Measurements from ENCODE around the gene NKX2-2.

NKX2-2 gene

GRCh38 chr20:21508230-21509078, 5.4 kb downstream of the NKX2-2 start:
- H3K27me3 ChIP-seq (ENCODE audit: low read depth, low read length), result peaks cover 9% of the 10 kb centered on the region

GRCh38 chr20:21507400-21508229, 6.2 kb downstream of the NKX2-2 start:
- no peak for TF ChIP-seq EZH2phosphoT487 (IDR thresholded peaks at IDR 0.05; ENCODE audit: low read depth)
- TF ChIP-seq CTCF (IDR thresholded peaks at IDR 0.05; ENCODE audit: low read depth, low read length), result no peak

More at GRCh38 chr20:21508230-21509078, 5.4 kb downstream of the NKX2-2 start:
- TF ChIP-seq EZH2phosphoT487 (IDR thresholded peaks at IDR 0.05; ENCODE audit: low read depth), result no peak
- no peak for TF ChIP-seq CTCF (IDR thresholded peaks at IDR 0.05; ENCODE audit: low read depth, low read length)
- Histone ChIP-seq H3K9me3 (ENCODE audit: insufficient read depth, low read length) (no peaks in the 10 kb centered on the region), H3K36me3 (replicated peaks; ENCODE audit: low read depth, low read length) (no peaks in the 10 kb centered on the region), H2AFZ (ENCODE audit: low read depth, low read length) (no peak overlapping the region), H3K27ac (ENCODE audit: low read length) (no peak overlapping the region), H3K79me2 (ENCODE audit: low read length) (no peaks in the 10 kb centered on the region), H3K4me2 (ENCODE audit: low read length) (no peak overlapping the region), H3K9ac (ENCODE audit: low read length) (no peak overlapping the region), H4K20me1 (ENCODE audit: insufficient read depth, low read length) (no peaks in the 10 kb centered on the region), H3K4me1 (ENCODE audit: low read length) (peaks cover 6% of the 10 kb centered on the region), H3K4me3 (ENCODE audit: low read length) (no peak overlapping the region)

GRCh38 chr20:21505810-21506530, 7.9 kb downstream of the NKX2-2 start:
- H3K36me3 ChIP-seq (replicated peaks; ENCODE audit: low read depth, low read length), result no peaks in the 10 kb centered on the region
- H4K20me1 ChIP-seq (ENCODE audit: insufficient read depth, low read length), result no peaks in the 10 kb centered on the region
- TF ChIP-seq EZH2phosphoT487 (IDR thresholded peaks at IDR 0.05; ENCODE audit: low read depth), result no peak
- no peak for TF ChIP-seq CTCF (IDR thresholded peaks at IDR 0.05; ENCODE audit: low read depth, low read length)
- no peak overlapping the region for H3K4me3 ChIP-seq (ENCODE audit: low read length)
- no peaks in the 10 kb centered on the region for H3K9me3 ChIP-seq (ENCODE audit: insufficient read depth, low read length)
- no peak overlapping the region for H3K4me2 ChIP-seq (ENCODE audit: low read length)
- H3K27me3 ChIP-seq (ENCODE audit: low read depth, low read length), result peaks cover 11% of the 10 kb centered on the region
- H3K27ac ChIP-seq (ENCODE audit: low read length), result no peak overlapping the region
- H2AFZ ChIP-seq (ENCODE audit: low read depth, low read length), result no peak overlapping the region
- peaks cover 14% of the 10 kb centered on the region for H3K4me1 ChIP-seq (ENCODE audit: low read length)
- H3K9ac ChIP-seq (ENCODE audit: low read length), result no peak overlapping the region
- H3K79me2 ChIP-seq (ENCODE audit: low read length), result no peaks in the 10 kb centered on the region

More at GRCh38 chr20:21507400-21508229, 6.2 kb downstream of the NKX2-2 start:
- Histone ChIP-seq H3K4me3 (ENCODE audit: low read length) (no peak overlapping the region), H3K9ac (ENCODE audit: low read length) (no peak overlapping the region), H3K27ac (ENCODE audit: low read length) (no peak overlapping the region), H3K36me3 (replicated peaks; ENCODE audit: low read depth, low read length) (no peaks in the 10 kb centered on the region), H3K4me2 (ENCODE audit: low read length) (no peak overlapping the region), H3K4me1 (ENCODE audit: low read length) (peaks cover 14% of the 10 kb centered on the region), H4K20me1 (ENCODE audit: insufficient read depth, low read length) (no peaks in the 10 kb centered on the region), H3K27me3 (ENCODE audit: low read depth, low read length) (peaks cover 9% of the 10 kb centered on the region), H2AFZ (ENCODE audit: low read depth, low read length) (no peak overlapping the region), H3K9me3 (ENCODE audit: insufficient read depth, low read length) (no peaks in the 10 kb centered on the region), H3K79me2 (ENCODE audit: low read length) (no peaks in the 10 kb centered on the region)

All from OCI-LY3 (cell line).